ENCODE measurements around the gene EEF1AKMT3.

DNA sequence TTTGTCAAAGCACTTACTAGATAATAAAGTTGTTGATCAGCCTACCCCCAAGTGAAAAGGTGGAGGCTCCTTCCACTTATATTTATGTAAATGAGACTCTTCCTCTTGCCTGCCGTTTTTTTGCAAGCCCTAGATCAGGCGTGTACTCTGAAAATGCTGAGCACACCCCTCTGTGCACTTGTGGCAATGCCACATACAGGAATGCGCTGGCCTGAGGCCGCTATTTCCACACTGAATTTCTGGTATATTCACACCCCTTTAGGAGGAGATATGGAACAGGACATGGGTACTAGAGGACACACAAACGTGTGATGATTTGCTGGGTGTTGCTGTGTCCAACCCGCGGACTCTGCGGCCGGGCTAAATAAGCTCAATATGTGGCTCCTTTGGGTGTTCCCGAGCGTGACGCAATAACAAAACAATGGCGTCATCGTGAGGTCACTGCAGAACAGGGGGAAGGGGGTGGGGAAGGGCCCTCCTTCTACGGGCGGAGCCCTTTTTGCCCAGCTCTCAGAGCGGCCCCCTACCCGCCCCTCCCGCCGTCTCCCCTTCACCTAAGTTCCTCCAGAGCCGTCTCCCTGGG, 28.1 kb upstream of the EEF1AKMT3 start:
- TF ChIP-seq, protein P1, sequence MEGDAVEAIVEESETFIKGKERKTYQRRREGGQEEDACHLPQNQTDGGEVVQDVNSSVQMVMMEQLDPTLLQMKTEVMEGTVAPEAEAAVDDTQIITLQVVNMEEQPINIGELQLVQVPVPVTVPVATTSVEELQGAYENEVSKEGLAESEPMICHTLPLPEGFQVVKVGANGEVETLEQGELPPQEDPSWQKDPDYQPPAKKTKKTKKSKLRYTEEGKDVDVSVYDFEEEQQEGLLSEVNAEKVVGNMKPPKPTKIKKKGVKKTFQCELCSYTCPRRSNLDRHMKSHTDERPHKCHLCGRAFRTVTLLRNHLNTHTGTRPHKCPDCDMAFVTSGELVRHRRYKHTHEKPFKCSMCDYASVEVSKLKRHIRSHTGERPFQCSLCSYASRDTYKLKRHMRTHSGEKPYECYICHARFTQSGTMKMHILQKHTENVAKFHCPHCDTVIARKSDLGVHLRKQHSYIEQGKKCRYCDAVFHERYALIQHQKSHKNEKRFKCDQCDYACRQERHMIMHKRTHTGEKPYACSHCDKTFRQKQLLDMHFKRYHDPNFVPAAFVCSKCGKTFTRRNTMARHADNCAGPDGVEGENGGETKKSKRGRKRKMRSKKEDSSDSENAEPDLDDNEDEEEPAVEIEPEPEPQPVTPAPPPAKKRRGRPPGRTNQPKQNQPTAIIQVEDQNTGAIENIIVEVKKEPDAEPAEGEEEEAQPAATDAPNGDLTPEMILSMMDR (IDR thresholded peaks at IDR 0.05; ENCODE audit: borderline replicate concordance, extremely low read depth, low read length, poor library complexity, severe bottlenecking): no peak
- TF ChIP-seq EZH2 (IDR thresholded peaks at IDR 0.05; ENCODE audit: borderline replicate concordance, low read depth, low read length, severe bottlenecking): no peak

Measured in DND-41 (cell line).